ENCODE measurements around the gene VIT. TPM values are rescaled to one million over a fixed set of nuclear protein-coding genes. Genes with fewer than 3 reads are reported as not detected.

Gene VIT
- total RNA-seq, 4 donors from 2014 or later = 48.2 to 135 (median 93.4) TPM

DNA sequence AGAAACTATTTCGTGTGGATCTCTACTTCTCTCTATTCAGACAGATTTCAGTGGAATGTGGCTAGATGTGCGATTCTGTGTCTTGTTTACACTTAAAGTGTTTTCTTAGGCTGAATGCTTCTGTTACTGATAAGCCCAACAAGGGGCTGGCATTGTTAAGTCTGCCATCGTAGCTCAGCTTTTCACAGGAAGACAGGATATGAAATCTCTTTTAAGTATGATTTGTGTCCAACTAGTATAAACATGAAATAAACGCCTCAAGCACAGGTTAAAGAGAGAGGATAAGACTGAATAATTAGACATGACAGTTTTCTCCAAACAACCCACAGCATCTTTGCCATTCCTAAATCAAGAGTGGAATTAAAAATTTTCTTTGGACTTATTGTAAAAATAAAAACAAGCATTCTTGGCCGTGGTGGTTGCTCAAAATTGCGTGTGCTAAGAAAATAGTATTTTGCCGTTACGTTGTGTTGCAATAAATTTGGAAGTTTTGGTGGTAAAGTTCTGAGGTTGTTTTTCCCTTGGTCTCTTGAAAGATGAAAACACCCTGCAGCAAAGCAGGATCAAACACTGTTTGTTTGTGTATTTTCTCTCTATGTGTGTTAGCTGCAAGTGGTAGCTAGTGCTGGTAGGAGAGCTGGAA lies 1.0 kb downstream of the VIT start:
- TF ChIP-seq, protein P1, sequence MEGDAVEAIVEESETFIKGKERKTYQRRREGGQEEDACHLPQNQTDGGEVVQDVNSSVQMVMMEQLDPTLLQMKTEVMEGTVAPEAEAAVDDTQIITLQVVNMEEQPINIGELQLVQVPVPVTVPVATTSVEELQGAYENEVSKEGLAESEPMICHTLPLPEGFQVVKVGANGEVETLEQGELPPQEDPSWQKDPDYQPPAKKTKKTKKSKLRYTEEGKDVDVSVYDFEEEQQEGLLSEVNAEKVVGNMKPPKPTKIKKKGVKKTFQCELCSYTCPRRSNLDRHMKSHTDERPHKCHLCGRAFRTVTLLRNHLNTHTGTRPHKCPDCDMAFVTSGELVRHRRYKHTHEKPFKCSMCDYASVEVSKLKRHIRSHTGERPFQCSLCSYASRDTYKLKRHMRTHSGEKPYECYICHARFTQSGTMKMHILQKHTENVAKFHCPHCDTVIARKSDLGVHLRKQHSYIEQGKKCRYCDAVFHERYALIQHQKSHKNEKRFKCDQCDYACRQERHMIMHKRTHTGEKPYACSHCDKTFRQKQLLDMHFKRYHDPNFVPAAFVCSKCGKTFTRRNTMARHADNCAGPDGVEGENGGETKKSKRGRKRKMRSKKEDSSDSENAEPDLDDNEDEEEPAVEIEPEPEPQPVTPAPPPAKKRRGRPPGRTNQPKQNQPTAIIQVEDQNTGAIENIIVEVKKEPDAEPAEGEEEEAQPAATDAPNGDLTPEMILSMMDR (IDR thresholded peaks at IDR 0.05; ENCODE audit: low read depth) = no peak

DNA sequence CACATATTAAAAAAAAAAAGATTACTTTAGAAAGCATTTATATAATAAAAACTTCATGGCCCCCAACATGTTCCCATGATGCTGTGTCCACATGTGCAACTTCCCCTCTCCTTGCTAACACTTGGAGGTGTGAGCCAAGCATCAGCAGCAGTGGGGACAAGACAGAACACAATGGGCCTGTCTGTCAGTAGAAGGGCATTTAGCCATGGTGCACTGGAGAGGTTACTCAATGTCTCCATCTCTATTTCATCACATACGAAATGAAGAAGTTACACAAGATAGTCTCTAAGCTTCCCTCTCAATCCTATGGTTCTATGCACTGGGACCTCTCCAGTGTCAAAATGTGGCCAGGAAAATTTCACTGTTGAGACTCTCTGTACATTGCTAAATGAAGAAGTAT lies 2.5 kb downstream of the VIT start:
- TF ChIP-seq, protein P1 (IDR thresholded peaks at IDR 0.05; ENCODE audit: low read depth) = no peak

DNA sequence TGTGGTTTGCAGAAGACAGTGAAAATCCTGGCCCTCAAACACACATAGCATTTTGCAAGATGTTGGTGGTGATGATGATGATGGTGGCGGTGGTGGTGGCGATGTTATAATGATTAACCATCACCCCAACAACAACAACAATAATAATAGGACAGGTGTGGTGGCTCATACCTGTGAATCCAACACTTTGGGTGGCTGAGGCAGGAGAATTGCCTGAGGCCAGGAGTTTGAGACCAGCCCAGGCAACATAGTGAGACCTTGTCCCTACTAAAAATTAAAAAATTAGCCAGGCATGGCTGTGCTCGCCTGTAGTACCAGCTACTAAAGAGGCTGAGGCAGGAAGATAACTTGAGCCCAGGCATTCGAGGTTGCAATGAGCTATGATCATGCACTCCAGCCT lies 3.8 kb downstream of the VIT start:
- TF ChIP-seq, protein P1 (IDR thresholded peaks at IDR 0.05; ENCODE audit: low read depth) = no peak

- TF ChIP-seq, protein P1 (IDR thresholded peaks at IDR 0.05; ENCODE audit: low read depth) = no peak
Measured at GRCh38 chr2:36701391-36701795, 4.9 kb downstream of the VIT start.

DNA sequence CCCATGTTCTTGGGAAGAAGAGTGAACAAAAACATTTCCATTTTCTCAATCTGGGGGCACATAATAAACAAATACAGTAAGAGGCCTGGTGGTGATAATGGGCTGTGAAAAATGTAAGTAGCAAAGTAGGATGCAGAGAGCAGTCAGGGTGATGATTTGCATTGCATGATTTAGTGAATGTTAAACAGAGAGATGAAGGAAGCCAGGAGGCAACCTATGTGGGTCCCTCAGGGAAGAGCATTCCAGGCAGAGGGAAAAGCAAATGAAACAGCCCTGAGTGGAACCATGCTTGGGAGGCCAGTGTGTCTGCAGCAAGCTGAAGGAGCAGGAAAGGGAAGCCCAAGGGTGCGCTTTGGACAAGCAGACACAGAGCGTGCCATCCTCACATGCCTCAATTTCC lies 5.4 kb downstream of the VIT start:
- TF ChIP-seq, protein P1 (IDR thresholded peaks at IDR 0.05; ENCODE audit: low read depth) = no peak

- TF ChIP-seq, protein P1 (IDR thresholded peaks at IDR 0.05; ENCODE audit: low read depth) = no peak
Measured at GRCh38 chr2:36702781-36703180, 6.3 kb downstream of the VIT start.

DNA sequence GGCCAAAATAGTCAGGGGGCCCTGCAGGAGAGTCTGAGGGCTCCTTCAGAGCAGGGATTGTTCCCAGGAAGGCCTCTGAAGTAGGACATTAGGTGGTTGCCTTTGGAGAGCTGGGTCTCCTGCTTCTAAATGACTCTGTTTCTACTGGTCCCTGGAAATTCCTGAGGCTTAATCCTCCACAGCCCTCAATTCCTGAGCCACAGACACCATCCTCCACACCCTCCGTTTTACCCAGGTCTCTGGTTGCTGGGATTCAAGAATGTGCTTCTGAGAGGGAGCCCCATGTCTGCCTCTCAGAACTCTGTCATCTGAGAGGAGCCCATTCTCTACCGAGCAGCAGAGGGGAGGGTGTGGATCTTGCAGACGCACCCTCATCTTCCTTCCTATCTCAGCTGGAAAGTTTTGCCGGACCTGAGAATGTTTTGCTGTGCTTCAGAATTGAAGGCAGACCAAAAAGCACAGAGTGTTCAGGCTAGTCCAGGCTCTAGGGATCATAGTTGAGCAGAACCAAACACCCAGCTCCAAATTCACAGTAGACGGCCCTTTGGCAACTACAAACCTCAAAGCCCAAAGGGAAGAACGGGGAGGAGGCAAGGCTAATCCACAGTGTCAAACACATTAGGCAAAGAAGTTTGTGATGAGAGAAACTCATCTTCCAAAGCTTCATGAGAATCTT lies 8.1 kb downstream of the VIT start:
- TF ChIP-seq, protein P1 (IDR thresholded peaks at IDR 0.05; ENCODE audit: low read depth) = no peak
